ENCODE measurements around the gene RPS10.

GRCh38 chr6:34447910-34448309 is 22.0 kb upstream of the RPS10 start:
- no peak for TF ChIP-seq TAF1 (IDR thresholded peaks at IDR 0.05; ENCODE audit: borderline replicate concordance, low read depth, low read length)
- no peak for TF ChIP-seq POLR2A (IDR thresholded peaks at IDR 0.05; ENCODE audit: low read depth, low read length)
- TF ChIP-seq POLR2AphosphoS5 (IDR thresholded peaks at IDR 0.05; ENCODE audit: low read depth, low read length): no peak
